Activated CD8-positive, alpha-beta T cell treated with anti-CD3 and anti-CD28 coated beads for 36 hours (primary cell): ENCODE results near the gene TOP2A. TPM values are rescaled to one million over a fixed set of nuclear protein-coding genes. Genes with fewer than 3 reads are reported as not detected.
"Not testable (repeated sequence)": the region's sequence is repeated elsewhere in the genome, so short reads cannot be mapped to it uniquely, and the experiment has no call there.

ENCODE experiments used
- ATAC-seq: fragments of 200-7000 bp; cut with Tn5 transposase; one replicate; pipeline ENCODE4 v1.10.0; 2021; ENCODE audit warnings: mild to moderate bottlenecking, moderate library complexity
- CTCF ChIA-PET: fragments of 350-600 bp; sonication (Branson Sonifier 250); formaldehyde crosslinking; loops from one replicate; lab custom pipeline; 2021; ENCODE audit warnings: antibody characterized with exemption; lab: Charles Lee
- POLR2A ChIA-PET: fragments of 350-600 bp; sonication (Branson Sonifier 250); formaldehyde crosslinking; loops from one replicate; lab custom pipeline; 2021; ENCODE audit warnings: antibody characterized with exemption; lab: Charles Lee
- DNase-seq: peaks from one replicate; pipeline ENCODE4 v3.0.0-alpha.2; 2020
- H3K27ac Mint-ChIP-seq: one replicate; pipeline ENCODE4 v1.8.0; 2021; ENCODE audit warnings: mild to moderate bottlenecking, mixed read lengths
- H3K27me3 Mint-ChIP-seq: one replicate; pipeline ENCODE4 v1.8.0; 2021; ENCODE audit warnings: mixed read lengths
- H3K36me3 Mint-ChIP-seq: one replicate; pipeline ENCODE4 v1.8.0; 2021; ENCODE audit warnings: low read depth, mixed read lengths
- H3K4me1 Mint-ChIP-seq: one replicate; pipeline ENCODE4 v1.8.0; 2021; ENCODE audit warnings: low read depth, mixed read lengths
- H3K4me3 Mint-ChIP-seq: one replicate; pipeline ENCODE4 v1.8.0; 2021; ENCODE audit warnings: mild to moderate bottlenecking, moderate library complexity, mixed read lengths
- H3K9me3 Mint-ChIP-seq: one replicate; pipeline ENCODE4 v1.8.0; 2021; ENCODE audit warnings: mixed read lengths
- intact Hi-C: fragments of 100-400 bp; cut with micrococcal nuclease; formaldehyde crosslinking; loops from one replicate; pipeline ENCODE4 v1.10.0; 2022
- total RNA-seq, 2 experiments: library from RNA; stranded (reverse); gene quantifications; one replicate each; pipeline ENCODE4 v1.2.3, GENCODE V29; 2021
- TF ChIP-seq, protein P1 (sequence below): fragments of 200-600 bp; IDR thresholded peaks from one replicate; pipeline ENCODE4 v1.8.0; 2022; ENCODE audit warnings: antibody characterized with exemption, mild to moderate bottlenecking

The TOP2A gene
- total RNA-seq, 2 experiments from 2014 or later, result 273 to 280 TPM

DNA sequence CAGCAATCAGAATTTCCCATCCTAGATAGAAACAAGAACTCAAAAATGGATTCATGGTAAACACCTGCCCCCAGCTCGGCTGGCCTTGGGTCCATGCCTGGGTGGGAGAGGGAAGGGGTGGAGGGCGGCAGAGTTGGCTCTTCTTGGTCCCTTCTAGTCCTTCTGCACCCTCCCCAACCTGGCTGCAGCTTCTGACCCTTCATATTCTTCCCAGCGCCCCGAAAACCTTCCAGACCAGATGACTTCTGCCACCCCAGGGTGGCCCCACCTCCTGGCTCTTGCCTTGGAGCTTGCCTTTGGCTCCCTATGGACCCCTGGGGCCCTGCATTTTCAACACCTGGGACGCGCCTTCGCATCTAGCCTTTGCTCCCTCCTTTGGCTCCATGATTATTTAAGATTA is 47.8 kb downstream of the TOP2A start:
- no peak for ATAC-seq
- Mint-ChIP-seq H3K27me3 (no peaks in the 10 kb centered on the region), H3K4me1 (peaks cover 27% of the 10 kb centered on the region), H3K36me3 (no peaks in the 10 kb centered on the region), H3K4me3 (no peak overlapping the region), H3K9me3 (no peaks in the 10 kb centered on the region), H3K27ac (no peak overlapping the region)
- no peak for DNase-seq
- ChIA-PET POLR2A (no interaction called here), CTCF (interaction anchor here (1.1 kb wide), 1 partner anchor 15 kb away, joined by 3 read pairs; no protein-coding TSS in a partner anchor)
- intact Hi-C loops, result no loop called here
- TF ChIP-seq, protein P1, sequence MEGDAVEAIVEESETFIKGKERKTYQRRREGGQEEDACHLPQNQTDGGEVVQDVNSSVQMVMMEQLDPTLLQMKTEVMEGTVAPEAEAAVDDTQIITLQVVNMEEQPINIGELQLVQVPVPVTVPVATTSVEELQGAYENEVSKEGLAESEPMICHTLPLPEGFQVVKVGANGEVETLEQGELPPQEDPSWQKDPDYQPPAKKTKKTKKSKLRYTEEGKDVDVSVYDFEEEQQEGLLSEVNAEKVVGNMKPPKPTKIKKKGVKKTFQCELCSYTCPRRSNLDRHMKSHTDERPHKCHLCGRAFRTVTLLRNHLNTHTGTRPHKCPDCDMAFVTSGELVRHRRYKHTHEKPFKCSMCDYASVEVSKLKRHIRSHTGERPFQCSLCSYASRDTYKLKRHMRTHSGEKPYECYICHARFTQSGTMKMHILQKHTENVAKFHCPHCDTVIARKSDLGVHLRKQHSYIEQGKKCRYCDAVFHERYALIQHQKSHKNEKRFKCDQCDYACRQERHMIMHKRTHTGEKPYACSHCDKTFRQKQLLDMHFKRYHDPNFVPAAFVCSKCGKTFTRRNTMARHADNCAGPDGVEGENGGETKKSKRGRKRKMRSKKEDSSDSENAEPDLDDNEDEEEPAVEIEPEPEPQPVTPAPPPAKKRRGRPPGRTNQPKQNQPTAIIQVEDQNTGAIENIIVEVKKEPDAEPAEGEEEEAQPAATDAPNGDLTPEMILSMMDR, result no peak

DNA sequence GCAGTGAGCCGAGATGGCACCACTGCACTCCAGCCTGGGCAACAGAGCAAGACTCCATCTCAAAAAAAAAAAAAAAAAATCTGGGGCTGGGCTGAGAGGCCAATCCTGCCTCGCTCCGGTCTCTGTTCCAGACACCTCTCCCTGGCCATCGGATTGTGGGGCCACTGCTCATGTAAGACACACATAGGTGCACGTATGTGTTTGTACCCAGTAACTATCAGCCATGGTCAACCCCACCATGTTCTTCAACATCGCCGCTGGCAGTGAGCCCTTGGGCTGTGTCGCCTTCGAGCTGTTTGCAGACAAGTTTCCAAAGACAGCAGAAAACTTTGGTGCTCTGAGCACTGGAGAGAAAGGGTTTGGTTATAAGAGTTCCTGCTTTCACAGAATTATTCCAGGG is 50.0 kb downstream of the TOP2A start:
- intact Hi-C loops, CTCF ChIA-PET, H3K9me3 Mint-ChIP-seq, ATAC-seq, H3K27me3 Mint-ChIP-seq, H3K27ac Mint-ChIP-seq, DNase-seq, H3K36me3 Mint-ChIP-seq, POLR2A ChIA-PET, H3K4me3 Mint-ChIP-seq: not testable (repeated sequence)
- peaks cover 18% of the 10 kb centered on the region for H3K4me1 Mint-ChIP-seq

DNA sequence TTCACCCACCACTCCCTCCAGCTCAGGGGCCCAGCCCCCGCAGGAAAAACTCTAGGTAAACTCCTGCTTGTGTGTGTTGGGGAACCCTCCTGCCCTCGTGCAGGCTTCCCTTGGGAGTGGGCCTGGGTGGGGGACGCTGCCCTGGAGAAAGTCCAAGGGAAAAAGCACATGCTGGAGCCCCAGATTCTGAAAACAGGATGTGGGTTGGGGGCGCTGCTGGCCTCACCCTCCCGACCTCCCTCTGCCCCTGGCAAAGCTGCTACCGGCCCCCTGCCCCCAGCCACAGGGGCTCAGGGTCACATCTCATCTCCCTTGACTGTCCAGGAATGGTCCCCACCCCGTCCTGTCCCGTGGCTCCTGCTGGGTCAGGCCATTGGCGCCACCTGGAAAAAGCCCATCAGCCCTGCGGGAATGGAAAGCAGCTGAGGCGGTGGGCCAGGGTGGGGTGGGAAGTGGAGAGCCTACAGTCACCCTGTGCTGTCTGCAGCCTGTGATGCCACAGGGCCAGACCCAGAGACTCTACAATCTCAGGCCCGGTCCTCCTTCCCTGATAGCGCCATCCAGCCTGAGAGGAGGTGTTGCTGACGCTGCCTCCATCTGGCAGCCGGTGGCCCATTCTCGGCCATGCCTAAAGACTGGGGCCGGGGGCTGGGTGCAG is 50.7 kb downstream of the TOP2A start:
- DNase-seq (peak; percentile 1), ATAC-seq (no peak)
- Mint-ChIP-seq H3K4me3 (no peak overlapping the region), H3K27me3 (peaks cover 3% of the 10 kb centered on the region), H3K9me3 (no peaks in the 10 kb centered on the region), H3K36me3 (no peaks in the 10 kb centered on the region), H3K4me1 (peaks cover 12% of the 10 kb centered on the region), H3K27ac (no peak overlapping the region)
- TF ChIP-seq, protein P1, result no peak
- intact Hi-C loops, result no loop called here
- CTCF ChIA-PET, result interaction anchor here (0.6 to 2.4 kb wide), 3 partner anchors 12 to 109 kb away, joined by 3 to 13 read pairs (median 4); no protein-coding TSS in a partner anchor
- POLR2A ChIA-PET, result no interaction called here

DNA sequence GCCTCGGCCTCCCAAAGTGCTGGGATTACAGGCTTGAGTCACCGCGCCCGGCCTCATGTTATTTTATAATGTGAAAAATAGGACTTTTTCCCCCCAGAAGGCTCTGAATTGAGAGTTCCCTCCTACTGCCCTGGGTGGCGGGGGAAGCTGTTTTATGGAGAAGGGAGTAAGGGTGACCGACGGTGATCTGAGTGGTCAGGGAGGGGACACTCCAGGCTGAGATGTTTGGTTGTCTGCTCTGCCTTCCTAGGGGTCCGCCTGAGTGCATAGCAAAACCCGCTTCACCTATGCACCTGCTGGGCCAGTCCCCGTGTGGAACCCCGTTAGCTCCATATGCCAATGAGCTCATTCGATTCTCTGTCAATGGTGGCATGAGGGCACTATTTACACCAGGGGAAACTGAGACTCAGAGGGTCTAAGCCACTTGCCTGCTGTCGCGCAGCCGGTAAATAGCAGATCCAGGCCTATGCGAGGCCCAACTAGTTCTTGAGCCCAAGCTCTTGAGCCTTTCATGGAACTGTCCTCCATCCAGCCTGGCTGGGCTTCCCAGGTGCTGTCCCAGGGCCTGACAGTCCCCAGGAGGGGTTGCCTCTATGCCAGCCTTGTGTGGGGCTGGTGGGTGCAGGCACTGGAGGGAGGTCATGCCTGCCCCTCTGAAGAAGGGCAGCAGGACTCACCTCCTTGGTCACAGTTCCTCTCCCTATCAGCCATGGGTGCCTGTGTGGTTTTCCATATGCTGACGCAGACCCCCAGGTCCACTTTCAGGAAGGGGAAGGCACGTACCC is 51.4 kb downstream of the TOP2A start:
- TF ChIP-seq, protein P1, result no peak
- DNase-seq (no peak), ATAC-seq (no peak)
- intact Hi-C loops, result no loop called here
- H3K36me3 Mint-ChIP-seq, result no peaks in the 10 kb centered on the region
- H3K4me3 Mint-ChIP-seq, result no peak overlapping the region
- no peaks in the 10 kb centered on the region for H3K9me3 Mint-ChIP-seq
- H3K27me3 Mint-ChIP-seq, result peaks cover 4% of the 10 kb centered on the region
- ChIA-PET POLR2A (interaction anchor here (0.8 kb wide), 1 partner anchor 23 kb away, joined by 3 read pairs; no protein-coding TSS in a partner anchor), CTCF (interaction anchor here (0.6 to 9.5 kb wide), 5 partner anchors 11 to 186 kb away, joined by 3 to 168 read pairs (median 4); no protein-coding TSS in a partner anchor)
- H3K27ac Mint-ChIP-seq, result no peak overlapping the region
- H3K4me1 Mint-ChIP-seq, result peaks cover 6% of the 10 kb centered on the region

DNA sequence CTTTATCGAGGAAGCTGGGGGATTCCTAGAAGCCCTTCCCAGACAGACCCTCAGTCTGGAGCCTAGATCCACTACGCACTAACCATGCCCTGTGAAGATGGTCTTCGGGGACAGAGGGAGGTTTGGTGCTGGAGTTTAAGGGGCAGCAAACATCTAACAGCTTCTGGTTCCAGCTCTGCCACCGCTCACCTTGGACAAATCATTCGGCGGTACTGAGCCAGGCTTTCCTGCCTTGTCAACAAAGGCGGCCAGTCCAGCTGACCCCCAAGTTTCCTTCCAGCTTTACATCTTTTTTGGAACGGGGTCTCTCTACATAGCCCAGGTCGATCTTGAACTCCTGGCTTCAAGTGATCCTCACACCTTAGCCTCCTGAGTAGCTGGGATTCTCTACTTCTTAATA is 52.8 kb downstream of the TOP2A start:
- CTCF ChIA-PET, result interaction anchor here (1.0 to 9.5 kb wide), 7 partner anchors 10 to 282 kb away, joined by 3 to 168 read pairs (median 5); no protein-coding TSS in a partner anchor
- Mint-ChIP-seq H3K27ac (no peak overlapping the region), H3K9me3 (no peaks in the 10 kb centered on the region), H3K27me3 (peaks cover 4% of the 10 kb centered on the region), H3K36me3 (no peaks in the 10 kb centered on the region), H3K4me3 (no peak overlapping the region), H3K4me1 (peaks cover 5% of the 10 kb centered on the region)
- ATAC-seq (no peak), DNase-seq (no peak)
- TF ChIP-seq, protein P1, result no peak
- POLR2A ChIA-PET, result interaction anchor here (0.7 to 1.6 kb wide), 3 partner anchors 12 to 282 kb away, joined by 3 to 4 read pairs (median 3); no protein-coding TSS in a partner anchor
- intact Hi-C loops, result no loop called here
